Measurements from ENCODE around the gene NACA2. TPM values are rescaled to one million over a fixed set of nuclear protein-coding genes. Genes with fewer than 3 reads are reported as not detected.

The NACA2 gene
- not detected in 2 replicates for total RNA-seq

DNA sequence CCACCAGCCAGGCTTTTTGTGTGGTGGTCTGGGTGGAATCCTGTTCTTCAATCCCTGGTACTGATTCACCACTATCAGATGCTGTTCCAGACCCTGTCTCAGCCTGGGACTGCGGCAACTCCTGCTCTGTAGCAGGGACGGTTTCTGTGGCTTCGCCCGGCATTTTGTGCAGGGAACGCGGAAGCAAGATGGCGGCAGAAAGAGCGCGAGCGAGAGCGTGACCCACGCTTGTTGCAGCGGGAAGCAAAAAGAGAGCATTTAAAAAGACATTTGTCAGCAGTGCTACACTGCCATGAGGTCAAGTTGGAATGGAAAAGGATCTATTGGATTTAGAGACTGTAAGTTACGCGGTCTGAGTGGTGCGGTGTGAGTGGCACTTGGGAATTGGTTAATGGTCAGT lies at the start of gene NACA2:
Gene NACA2, minus strand, starts transcription at position 202 of the 400 bp plus-strand sequence. Its CDS starts 39 bp downstream, at position 163.

Other genes starting within 250 kb of the NACA2 start
- 2.4 and 5.8 TPM in 2 replicates for gene TBX2, start 191.4 kb downstream of the NACA2 start, total RNA-seq
- gene TBX4, start 138.8 kb downstream of the NACA2 start, total RNA-seq = not detected in 2 replicates